ENCODE results near the gene TRAF6. TPM values are rescaled to one million over a fixed set of nuclear protein-coding genes. Genes with fewer than 3 reads are reported as not detected.

TRAF6 gene
- total and polyA plus RNA-seq, 9 of the 15 experiments (the other 6 are each of a cell fraction or from before 2014, with no cell fraction given), result 2.0 to 13.1 (median 8.2) TPM

DNA sequence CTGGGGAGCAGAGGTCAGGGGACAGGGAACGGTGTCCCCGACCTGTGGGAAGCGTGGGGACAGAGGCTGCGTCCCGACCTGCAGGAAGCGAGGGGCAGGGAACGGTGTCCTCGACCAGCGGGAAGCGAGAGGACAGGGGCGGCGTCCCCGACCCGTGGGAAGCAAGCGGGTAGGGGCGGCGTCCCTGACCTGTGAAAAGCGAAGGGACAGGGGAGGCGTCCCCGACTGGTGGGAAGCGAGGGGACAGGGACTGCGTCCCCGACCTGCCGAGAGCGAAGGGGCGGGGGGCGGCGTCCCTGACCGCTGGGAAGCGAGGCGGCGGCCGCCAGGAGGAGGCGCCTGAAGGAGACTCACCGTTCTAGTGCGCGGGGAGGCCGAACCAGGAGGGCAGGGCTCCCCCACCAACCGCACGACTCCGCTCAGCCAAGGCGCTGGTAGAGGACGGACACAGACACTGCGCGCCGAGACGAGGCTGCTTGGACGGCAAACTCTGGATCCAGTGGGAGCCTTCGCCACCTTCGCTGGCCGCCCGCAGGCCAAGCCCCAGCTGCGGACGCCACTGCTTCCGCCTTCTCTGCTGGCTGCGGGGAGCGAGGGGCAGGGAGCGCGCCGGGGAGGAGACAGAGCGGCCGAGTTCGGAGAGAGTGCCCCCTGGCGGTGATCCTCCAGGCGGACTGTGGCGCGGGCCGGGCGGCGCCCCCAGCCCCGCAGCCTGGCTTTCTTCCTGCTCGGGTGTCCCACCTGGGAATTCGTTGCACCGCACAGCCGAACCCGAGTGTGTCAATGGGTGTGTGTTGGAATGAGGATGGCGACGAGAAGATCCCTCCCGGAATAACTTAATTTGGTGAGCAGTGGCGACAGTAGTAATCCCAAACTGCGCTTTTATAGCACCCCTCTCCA, at the start of gene TRAF6 (continued):
- TF ChIP-seq REST (IDR thresholded peaks at IDR 0.05; ENCODE audit: borderline replicate concordance), result no peak
- TF ChIP-seq REST (CRISPR knock-in tag; IDR thresholded peaks at IDR 0.05; ENCODE audit: low read depth), result peak; percentile 78; the same call in 1 of the 2 replicates
- peak; percentile 97 for TF ChIP-seq PHF20 (IDR thresholded peaks at IDR 0.05; ENCODE audit: partially characterized antibody)
- TF ChIP-seq MTF1 (CRISPR knock-in tag; IDR thresholded peaks at IDR 0.05; ENCODE audit: borderline replicate concordance), result no peak
- TF ChIP-seq ATF1 (CRISPR knock-in tag; IDR thresholded peaks at IDR 0.05), result no peak
- peak; percentile 83 for TF ChIP-seq ATF1 (tag; IDR thresholded peaks at IDR 0.05)
- TF ChIP-seq KDM5B (IDR thresholded peaks at IDR 0.05; ENCODE audit: insufficient replicate concordance, low read depth, low read length), result peak; percentile 96
- peak; percentile 46 for TF ChIP-seq L3MBTL2 (IDR thresholded peaks at IDR 0.05)
- no peak for TF ChIP-seq KLF16 (IDR thresholded peaks at IDR 0.05)
- TF ChIP-seq ZNF347 (CRISPR knock-in tag; IDR thresholded peaks at IDR 0.05; ENCODE audit: low read depth), result no peak
- peak; percentile 81; the same call in 1 of the 2 replicates for TF ChIP-seq ZHX1 (conservative IDR thresholded peaks at IDR 0.05; ENCODE audit: low read length)
- TF ChIP-seq SIN3B (IDR thresholded peaks at IDR 0.05; ENCODE audit: low read depth), result peak; percentile 82; the same call in 1 of the 2 replicates
- peak; percentile 94 for TF ChIP-seq RBBP5 (IDR thresholded peaks at IDR 0.05; ENCODE audit: borderline replicate concordance, insufficient read depth, low read length, poor library complexity, severe bottlenecking)
- TF ChIP-seq, protein P1, sequence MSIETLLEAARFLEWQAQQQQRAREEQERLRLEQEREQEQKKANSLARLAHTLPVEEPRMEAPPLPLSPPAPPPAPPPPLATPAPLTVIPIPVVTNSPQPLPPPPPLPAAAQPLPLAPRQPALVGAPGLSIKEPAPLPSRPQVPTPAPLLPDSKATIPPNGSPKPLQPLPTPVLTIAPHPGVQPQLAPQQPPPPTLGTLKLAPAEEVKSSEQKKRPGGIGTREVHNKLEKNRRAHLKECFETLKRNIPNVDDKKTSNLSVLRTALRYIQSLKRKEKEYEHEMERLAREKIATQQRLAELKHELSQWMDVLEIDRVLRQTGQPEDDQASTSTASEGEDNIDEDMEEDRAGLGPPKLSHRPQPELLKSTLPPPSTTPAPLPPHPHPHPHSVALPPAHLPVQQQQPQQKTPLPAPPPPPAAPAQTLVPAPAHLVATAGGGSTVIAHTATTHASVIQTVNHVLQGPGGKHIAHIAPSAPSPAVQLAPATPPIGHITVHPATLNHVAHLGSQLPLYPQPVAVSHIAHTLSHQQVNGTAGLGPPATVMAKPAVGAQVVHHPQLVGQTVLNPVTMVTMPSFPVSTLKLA (conservative IDR thresholded peaks at IDR 0.05), result peak; percentile 74 to 87; a peak in 3 of 4 replicates
- 0 out of 2 replicates have a peak, but pooled peaks have one; percentile 31 for TF ChIP-seq HDAC2 (IDR thresholded peaks at IDR 0.05)
